H1 (cell line): ENCODE measurements around the gene C2CD4B. TPM values are rescaled to one million over a fixed set of nuclear protein-coding genes. Genes with fewer than 3 reads are reported as not detected.

Experiments
- CTCF ChIA-PET: fragments of 300-600 bp; sonication (Branson Sonifier 250); formaldehyde crosslinking; loops from one replicate; lab custom pipeline; 2021; ENCODE audit not compliant: partially characterized antibody; lab: Charles Lee
- POLR2A ChIA-PET: fragments of 300-600 bp; sonication (Branson Sonifier 250); formaldehyde crosslinking; loops from one replicate; lab custom pipeline; 2021; ENCODE audit warnings: inconsistent platforms; ENCODE audit not compliant: partially characterized antibody; lab: Charles Lee
- DNase-seq, 2 experiments: peaks; one replicate each; pipeline versions ENCODE4 v3.0.0 to v3.0.0-alpha.2; 2010 to 2022; ENCODE audit warnings: low spot score in 2 of 2, low read depth in 1 of 2, mixed read lengths in 1 of 2
- FAIRE-seq: peaks from 2 replicates; lab custom pipeline; 2011; peaks lifted over from hg19 to GRCh38; lab: Jason Lieb, UNC
- H2AFZ ChIP-seq: 2 replicates; pipeline ENCODE4 v1.8.1; 2012; ENCODE audit warnings: low read length, inconsistent platforms
- H2AK5ac ChIP-seq: 2 replicates; pipeline ENCODE4 v1.6.1; 2013; ENCODE audit warnings: low read depth, low read length
- H2BK120ac ChIP-seq: replicated peaks from 2 replicates; pipeline ENCODE3; 2013; ENCODE audit warnings: low read depth, low read length, inconsistent platforms
- H2BK12ac ChIP-seq: 2 replicates; pipeline ENCODE4 v1.6.1; 2013; ENCODE audit warnings: low read depth, low read length
- H2BK15ac ChIP-seq: 2 replicates; pipeline ENCODE4 v1.6.1; 2013; ENCODE audit warnings: low read length
- H2BK20ac ChIP-seq: 2 replicates; pipeline ENCODE4 v1.6.1; 2013; ENCODE audit warnings: low read length
- H2BK5ac ChIP-seq: 2 replicates; pipeline ENCODE4 v1.6.1; 2013; ENCODE audit warnings: low read depth, low read length
- H3K14ac ChIP-seq: 2 replicates; pipeline ENCODE4 v1.6.1; 2013; ENCODE audit warnings: inconsistent platforms; ENCODE audit not compliant: insufficient read length
- H3K18ac ChIP-seq: 2 replicates; pipeline ENCODE4 v1.6.1; 2013; ENCODE audit warnings: low read length; ENCODE audit errors: extremely low read depth
- H3K23ac ChIP-seq: 2 replicates; pipeline ENCODE4 v1.6.1; 2013; ENCODE audit warnings: inconsistent platforms; ENCODE audit not compliant: insufficient read length
- H3K23me2 ChIP-seq: 2 replicates; pipeline ENCODE4 v1.6.1; 2013; ENCODE audit warnings: low read depth, low read length
- H3K27ac ChIP-seq: 2 replicates; pipeline ENCODE4 v1.6.1; 2011; ENCODE audit warnings: low read depth, low read length, inconsistent platforms
- H3K27me3 ChIP-seq, 4 experiments: replicated peaks in 1 of 4; 1 replicate in 1 of 4; 2 replicates in 3 of 4; pipeline versions ENCODE4 v1.6.1 to v1.8.1; 2011 to 2013; ENCODE audit warnings: low read length in 3 of 4, mild to moderate bottlenecking in 3 of 4, inconsistent platforms in 2 of 4, mixed read lengths in 2 of 4, moderate library complexity in 1 of 4; ENCODE audit not compliant: control insufficient read depth in 3 of 4, insufficient read depth in 3 of 4; ENCODE audit errors: extremely low read depth in 1 of 4
- H3K36me3 ChIP-seq, 4 experiments: 2 replicates each; pipeline versions ENCODE4 v1.6.1 to v1.8.1; 2011 to 2013; ENCODE audit warnings: mild to moderate bottlenecking in 4 of 4, low read length in 3 of 4, moderate library complexity in 2 of 4, control low read depth in 1 of 4, inconsistent platforms in 1 of 4; ENCODE audit not compliant: insufficient read depth in 4 of 4, control insufficient read depth in 2 of 4
- H3K4ac ChIP-seq: replicated peaks from 2 replicates; pipeline ENCODE3; 2013; ENCODE audit warnings: low read length, low read depth, mixed read lengths, inconsistent platforms; ENCODE audit not compliant: insufficient read length
- H3K4me1 ChIP-seq, 4 experiments: replicated peaks in 1 of 4; 1 replicate in 1 of 4; 2 replicates in 3 of 4; pipeline versions ENCODE4 v1.6.1 to v1.8.1; 2011 to 2013; ENCODE audit warnings: low read length in 3 of 4, inconsistent platforms in 2 of 4, mixed read lengths in 1 of 4; ENCODE audit not compliant: insufficient read depth in 4 of 4, control insufficient read depth in 3 of 4
- H3K4me2 ChIP-seq, 2 experiments: 2 replicates each; pipeline versions ENCODE4 v1.6.1 to v1.8.1; 2011 to 2013; ENCODE audit warnings: low read depth in 2 of 2, low read length in 2 of 2, control low read depth in 1 of 2, inconsistent platforms in 1 of 2, mild to moderate bottlenecking in 1 of 2; ENCODE audit not compliant: insufficient read depth in 1 of 2
- H3K4me3 ChIP-seq, 4 experiments: fragments of 200-600, 300-600 bp in 1 of 4; sonication (generic), shearing (Covaris generic), sonication (Bioruptor Twin) in 1 of 4; 2 replicates each; pipeline versions ENCODE4 v1.5.1 to v1.8.1; 2011 to 2016; ENCODE audit warnings: low read length in 4 of 4, low read depth in 3 of 4, control low read depth in 2 of 4, inconsistent platforms in 2 of 4, mild to moderate bottlenecking in 2 of 4, mixed read lengths in 1 of 4, moderate library complexity in 1 of 4; ENCODE audit not compliant: insufficient read depth in 2 of 4; ENCODE audit errors: extremely low read depth in 1 of 4
- H3K56ac ChIP-seq: replicated peaks from 2 replicates; pipeline ENCODE3; 2013; ENCODE audit warnings: low read depth, mild to moderate bottlenecking, mixed read lengths, low read length, inconsistent platforms; ENCODE audit not compliant: insufficient read length
- H3K79me1 ChIP-seq: 2 replicates; pipeline ENCODE4 v1.6.1; 2013; ENCODE audit warnings: low read depth, low read length, control low read depth
- H3K79me2 ChIP-seq, 2 experiments: 2 replicates each; pipeline versions ENCODE4 v1.6.1 to v1.8.1; 2012 to 2013; ENCODE audit warnings: low read length in 2 of 2, mild to moderate bottlenecking in 2 of 2, inconsistent platforms in 1 of 2; ENCODE audit not compliant: insufficient read depth in 2 of 2, control insufficient read depth in 1 of 2
- H3K9ac ChIP-seq, 4 experiments: replicated peaks in 1 of 4; 1 replicate in 1 of 4; 2 replicates in 3 of 4; pipeline versions ENCODE4 v1.6.1 to v1.8.1; 2011 to 2013; ENCODE audit warnings: low read depth in 3 of 4, low read length in 3 of 4, control low read depth in 2 of 4, mild to moderate bottlenecking in 2 of 4, moderate library complexity in 2 of 4, inconsistent platforms in 1 of 4; ENCODE audit errors: extremely low read depth in 1 of 4
- H3K9me3 ChIP-seq, 2 experiments: 2 replicates each; pipeline versions ENCODE4 v1.6.1 to v1.8.1; 2012 to 2013; ENCODE audit warnings: mild to moderate bottlenecking in 2 of 2, moderate library complexity in 2 of 2, control low read depth in 1 of 2, inconsistent platforms in 1 of 2, low read depth in 1 of 2, low read length in 1 of 2, mixed read lengths in 1 of 2; ENCODE audit not compliant: insufficient read depth in 2 of 2
- H4K20me1 ChIP-seq, 2 experiments: replicated peaks in 1 of 2; 2 replicates each; pipeline versions ENCODE3 to v1.8.1; 2011 to 2013; ENCODE audit warnings: inconsistent platforms in 2 of 2, low read length in 2 of 2, mild to moderate bottlenecking in 1 of 2; ENCODE audit not compliant: insufficient read depth in 2 of 2, control insufficient read depth in 1 of 2
- H4K5ac ChIP-seq: 2 replicates; pipeline ENCODE4 v1.6.1; 2013; ENCODE audit warnings: low read length, low read depth, mixed read lengths, inconsistent platforms; ENCODE audit not compliant: insufficient read length
- H4K8ac ChIP-seq: 2 replicates; pipeline ENCODE4 v1.8.0; 2013; ENCODE audit warnings: mild to moderate bottlenecking, moderate library complexity, low read length, inconsistent platforms; ENCODE audit not compliant: insufficient read depth; ENCODE audit errors: extremely low read depth
- H4K91ac ChIP-seq: replicated peaks from 2 replicates; pipeline ENCODE3; 2013; ENCODE audit warnings: low read length, mixed read lengths, inconsistent platforms; ENCODE audit not compliant: insufficient read length
- ATF3 ChIP-seq: IDR thresholded peaks from 2 replicates; pipeline ENCODE4 v1.6.1; 2011; ENCODE audit warnings: low read depth, mild to moderate bottlenecking, low read length; ENCODE audit not compliant: insufficient read depth
- BCL11A ChIP-seq, 2 experiments: IDR thresholded peaks; one replicate each; pipeline ENCODE4 v1.6.1; 2011; ENCODE audit warnings: low read depth in 2 of 2, low read length in 2 of 2, mild to moderate bottlenecking in 2 of 2
- CEBPB ChIP-seq: IDR thresholded peaks from 2 replicates; pipeline ENCODE4 v1.6.1; 2012; ENCODE audit warnings: low read depth, low read length
- CTBP2 ChIP-seq: IDR thresholded peaks from 2 replicates; pipeline ENCODE4 v1.7.0; 2011; ENCODE audit warnings: borderline replicate concordance, mild to moderate bottlenecking, moderate library complexity, mixed read lengths, low read length; ENCODE audit not compliant: insufficient read depth, insufficient read length
- HDAC2 ChIP-seq, 2 experiments: fragments of 300-600 bp in 1 of 2; sonication (generic) in 1 of 2; IDR thresholded peaks; 2 replicates each; pipeline ENCODE4 v1.6.1; 2011 to 2012; ENCODE audit warnings: low read depth in 2 of 2, low read length in 2 of 2, mild to moderate bottlenecking in 2 of 2, moderate library complexity in 2 of 2, borderline replicate concordance in 1 of 2, inconsistent platforms in 1 of 2
- MAFK ChIP-seq: IDR thresholded peaks from 2 replicates; pipeline ENCODE4 v1.6.1; 2012; ENCODE audit warnings: low read depth, mild to moderate bottlenecking, improper control_type of control experiment, low read length
- MAX ChIP-seq: IDR thresholded peaks from 2 replicates; pipeline ENCODE4 v1.6.1; 2012; ENCODE audit warnings: inconsistent platforms
- PHF8 ChIP-seq: fragments of 200-600 bp; sonication (generic); conservative IDR thresholded peaks from 2 replicates; pipeline ENCODE4 v1.7.1; 2012; ENCODE audit warnings: low read depth, mild to moderate bottlenecking, inconsistent platforms, low read length, moderate library complexity
- POU5F1 ChIP-seq: IDR thresholded peaks from 2 replicates; pipeline ENCODE4 v1.6.1; 2011; ENCODE audit warnings: low read depth, mild to moderate bottlenecking, low read length, moderate library complexity
- SP1 ChIP-seq: IDR thresholded peaks from 2 replicates; pipeline ENCODE4 v1.6.1; 2011; ENCODE audit warnings: low read depth, low read length
- TBP ChIP-seq: IDR thresholded peaks from 2 replicates; pipeline ENCODE4 v1.6.1; 2011; ENCODE audit warnings: low read depth, low read length, improper control_type of control experiment
- WGBS, 2 experiments: shearing (Covaris generic) in 1 of 2; methylation state at CpG; one replicate each; pipeline versions ENCODE4 v1.1.6 to v1.1.7; 2013 to 2015; ENCODE audit warnings: low lambda C conversion rate in 2 of 2, mixed read lengths in 2 of 2, inconsistent platforms in 1 of 2, low coverage in 1 of 2, missing lambda C conversion rate in 1 of 2; ENCODE audit not compliant: insufficient replicate concordance in 2 of 2, insufficient coverage in 1 of 2, insufficient read length in 1 of 2; ENCODE audit errors: extremely low coverage in 1 of 2, missing lambda C conversion rate in 1 of 2; 5-methylcytosine and 5-hydroxymethylcytosine counted together
- polyA plus RNA-seq, 7 experiments: library from polyadenylated mRNA; depleted of rRNA in 3 of 7; stranded (reverse) in 5 of 7; unstranded in 2 of 7; fragments of >200 nt in 5 of 7; fragments of 200-250 nt in 2 of 7; gene quantifications; 1 replicate in 5 of 7; 2 replicates in 1 of 7; 4 replicates in 1 of 7; pipeline versions ENCODE4 v1.2.1 to v1.2.3, GENCODE V29; 2011 to 2013; ENCODE audit warnings: missing spikeins in 2 of 7, mixed read lengths in 2 of 7
- total RNA-seq: library from RNA; stranded (reverse); fragmentation: NEBNext Ultra II Directional; extraction: Animal tissue kit (Norgen Biotek cat#: 25700); gene quantifications from 2 replicates; pipeline ENCODE4 v1.2.1, GENCODE V29; 2021

The C2CD4B gene
- total and polyA plus RNA-seq, 2 of the 8 experiments (the other 6 are each of a cell fraction or from before 2014, with no cell fraction given) = 0.12 to 0.73 TPM

- Histone ChIP-seq H2BK12ac (no peak overlapping the region), H3K4me3 (no peak overlapping the region)
- no peak for DNase-seq
- no peak for TF ChIP-seq CEBPB
- no peak for TF ChIP-seq BCL11A (IDR thresholded peaks at IDR 0.05; ENCODE audit: low read depth in 2 of 2, low read length in 2 of 2)
- TF ChIP-seq MAX = no peak
- no peak for TF ChIP-seq CTBP2
- no peak for TF ChIP-seq PHF8
- no peak for TF ChIP-seq POU5F1
- no peak for TF ChIP-seq TBP
- no peak for TF ChIP-seq SP1
- TF ChIP-seq MAFK = no peak
- no peak for TF ChIP-seq HDAC2 (IDR thresholded peaks at IDR 0.05; ENCODE audit: borderline replicate concordance in 1 of 2, low read depth in 2 of 2, low read length in 2 of 2)
- TF ChIP-seq ATF3 = no peak
Observed at GRCh38 chr15:62136911-62137865, 27.9 kb downstream of the C2CD4B start.

More at GRCh38 chr15:62136911-62137865, 27.9 kb downstream of the C2CD4B start:
- H3K23ac ChIP-seq = no peak overlapping the region
- no peak overlapping the region for H3K9ac ChIP-seq
- H2BK15ac ChIP-seq = no peak overlapping the region
- H3K18ac ChIP-seq = no peak overlapping the region
- no peak overlapping the region for H2BK5ac ChIP-seq
- H3K27ac ChIP-seq = no peak overlapping the region
- no peak overlapping the region for H4K5ac ChIP-seq
- no peak for FAIRE-seq
- H3K79me1 ChIP-seq = no peaks in the 10 kb centered on the region
- H3K9me3 ChIP-seq = no peaks in the 10 kb centered on the region
- ChIA-PET POLR2A (no interaction called here), CTCF (interaction anchor here (1.2 kb wide), 1 partner anchor 14 kb away, joined by 5 read pairs; no protein-coding TSS in a partner anchor)
- no peak overlapping the region for H4K91ac ChIP-seq
- H3K14ac ChIP-seq = no peak overlapping the region
- H3K36me3 ChIP-seq = no peaks in the 10 kb centered on the region
- H3K27me3 ChIP-seq = no peaks in the 10 kb centered on the region
- H4K8ac ChIP-seq = no peak overlapping the region
- no peak overlapping the region for H2BK120ac ChIP-seq
- WGBS, 2 experiments = 96% methylated on average over 3 of the region's 3 CpGs; no CpG with 5 or more reads in 1 of the 2 experiments
- no peak overlapping the region for H2AK5ac ChIP-seq
- H3K4me1 ChIP-seq = no peaks in the 10 kb centered on the region; a peak in 1 of 7 replicates
- no peak overlapping the region for H2BK20ac ChIP-seq
- no peak overlapping the region for H2AFZ ChIP-seq
- no peaks in the 10 kb centered on the region for H3K79me2 ChIP-seq
- no peaks in the 10 kb centered on the region for H4K20me1 ChIP-seq
- no peaks in the 10 kb centered on the region for H3K23me2 ChIP-seq
- H3K4me2 ChIP-seq = no peak overlapping the region
- no peak overlapping the region for H3K4ac ChIP-seq
- no peak overlapping the region for H3K56ac ChIP-seq
